ENCODE results near the gene MPRIP. TPM values are rescaled to one million over a fixed set of nuclear protein-coding genes. Genes with fewer than 3 reads are reported as not detected.

MPRIP gene
- total RNA-seq, 1 experiment from 2014 or later = 258 TPM

DNA sequence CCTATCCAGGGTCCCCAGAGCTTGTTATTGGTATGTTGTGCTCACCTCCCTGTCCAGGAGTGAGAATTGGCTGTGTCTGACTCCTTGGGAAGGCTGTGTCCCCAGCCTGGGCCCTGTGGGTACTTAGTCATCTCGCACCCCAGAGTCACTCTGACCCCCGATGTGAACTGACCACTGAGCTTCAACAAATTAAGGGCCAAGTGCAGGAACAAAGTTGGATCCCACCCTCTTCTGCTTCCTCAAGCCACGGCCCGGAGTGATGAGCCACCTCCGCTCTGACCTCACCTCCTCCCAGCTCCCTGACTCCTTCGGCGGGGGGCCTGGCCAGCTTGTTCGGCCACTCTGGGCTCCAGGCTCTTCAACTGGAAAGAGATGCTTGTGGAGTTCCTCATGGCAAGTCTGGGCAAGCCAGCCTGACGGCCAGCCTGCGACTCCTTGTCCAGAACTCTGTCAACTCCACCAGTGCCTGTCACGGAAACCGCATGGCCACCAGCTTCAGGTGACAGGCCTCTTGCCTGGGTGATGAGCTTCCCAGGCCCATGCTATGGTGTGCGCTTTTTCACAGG lies 22.3 kb upstream of the MPRIP start:
- H3K4me3 ChIP-seq (replicated peaks in 1 of 2; ENCODE audit: low read depth in 1 of 2, low read length in 2 of 2) = no peak overlapping the region
- peaks cover 71 to 78% of the 10 kb centered on the region in 2 experiments for H3K4me1 ChIP-seq (ENCODE audit: control insufficient read depth in 1 of 2, insufficient read depth in 2 of 2, low read length in 2 of 2)
- no peaks in the 10 kb centered on the region for H4K20me1 ChIP-seq (ENCODE audit: insufficient read depth)
- DNase-seq (ENCODE audit: low read depth, low spot score) (no peak), ATAC-seq (no peak)
- no peaks in the 10 kb centered on the region for H3K9me3 ChIP-seq (ENCODE audit: control insufficient read depth in 1 of 2, insufficient read depth in 1 of 2, low read depth in 1 of 2, low read length in 2 of 2)
- peak overlapping the region; percentile 9; the same call in 1 of the 2 replicates for H3K9ac ChIP-seq (ENCODE audit: low read length)
- peak overlapping the region; percentile 66; the same call in 1 of the 2 replicates for H3K27ac ChIP-seq (ENCODE audit: low read depth, low read length)
- ChIA-PET POLR2A (interaction anchor here (2.3 kb wide), 1 partner anchor 8 kb away, joined by 11 read pairs; no protein-coding TSS in a partner anchor), RAD21 (ENCODE audit: low non-redundant PET in 1 of 2, low total read pairs in 2 of 2, uncharacterized antibody in 2 of 2, unreplicated experiment in 2 of 2) (no interaction called here), CTCF (no interaction called here)
- no peak for TF ChIP-seq EZH2phosphoT487 (IDR thresholded peaks at IDR 0.05; ENCODE audit: borderline replicate concordance)
- TF ChIP-seq EGR1 (IDR thresholded peaks at IDR 0.05; ENCODE audit: low read depth) = no peak
- TF ChIP-seq POLR2A (IDR thresholded peaks at IDR 0.05; ENCODE audit: borderline replicate concordance, extremely low read depth, insufficient read depth, insufficient read length) = no peak
- no peak for TF ChIP-seq SIN3A (IDR thresholded peaks at IDR 0.05; ENCODE audit: low read depth)
- TF ChIP-seq CEBPB (IDR thresholded peaks at IDR 0.05; ENCODE audit: low read depth) = no peak
- TF ChIP-seq, protein P1, sequence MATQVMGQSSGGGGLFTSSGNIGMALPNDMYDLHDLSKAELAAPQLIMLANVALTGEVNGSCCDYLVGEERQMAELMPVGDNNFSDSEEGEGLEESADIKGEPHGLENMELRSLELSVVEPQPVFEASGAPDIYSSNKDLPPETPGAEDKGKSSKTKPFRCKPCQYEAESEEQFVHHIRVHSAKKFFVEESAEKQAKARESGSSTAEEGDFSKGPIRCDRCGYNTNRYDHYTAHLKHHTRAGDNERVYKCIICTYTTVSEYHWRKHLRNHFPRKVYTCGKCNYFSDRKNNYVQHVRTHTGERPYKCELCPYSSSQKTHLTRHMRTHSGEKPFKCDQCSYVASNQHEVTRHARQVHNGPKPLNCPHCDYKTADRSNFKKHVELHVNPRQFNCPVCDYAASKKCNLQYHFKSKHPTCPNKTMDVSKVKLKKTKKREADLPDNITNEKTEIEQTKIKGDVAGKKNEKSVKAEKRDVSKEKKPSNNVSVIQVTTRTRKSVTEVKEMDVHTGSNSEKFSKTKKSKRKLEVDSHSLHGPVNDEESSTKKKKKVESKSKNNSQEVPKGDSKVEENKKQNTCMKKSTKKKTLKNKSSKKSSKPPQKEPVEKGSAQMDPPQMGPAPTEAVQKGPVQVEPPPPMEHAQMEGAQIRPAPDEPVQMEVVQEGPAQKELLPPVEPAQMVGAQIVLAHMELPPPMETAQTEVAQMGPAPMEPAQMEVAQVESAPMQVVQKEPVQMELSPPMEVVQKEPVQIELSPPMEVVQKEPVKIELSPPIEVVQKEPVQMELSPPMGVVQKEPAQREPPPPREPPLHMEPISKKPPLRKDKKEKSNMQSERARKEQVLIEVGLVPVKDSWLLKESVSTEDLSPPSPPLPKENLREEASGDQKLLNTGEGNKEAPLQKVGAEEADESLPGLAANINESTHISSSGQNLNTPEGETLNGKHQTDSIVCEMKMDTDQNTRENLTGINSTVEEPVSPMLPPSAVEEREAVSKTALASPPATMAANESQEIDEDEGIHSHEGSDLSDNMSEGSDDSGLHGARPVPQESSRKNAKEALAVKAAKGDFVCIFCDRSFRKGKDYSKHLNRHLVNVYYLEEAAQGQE (IDR thresholded peaks at IDR 0.05; ENCODE audit: low read depth) = no peak
- no peak for TF ChIP-seq SP1 (IDR thresholded peaks at IDR 0.05; ENCODE audit: low read depth)
- TF ChIP-seq YY1 (IDR thresholded peaks at IDR 0.05; ENCODE audit: extremely low read depth, insufficient replicate concordance, low read depth, low read length) = no peak
- TF ChIP-seq, protein P2, sequence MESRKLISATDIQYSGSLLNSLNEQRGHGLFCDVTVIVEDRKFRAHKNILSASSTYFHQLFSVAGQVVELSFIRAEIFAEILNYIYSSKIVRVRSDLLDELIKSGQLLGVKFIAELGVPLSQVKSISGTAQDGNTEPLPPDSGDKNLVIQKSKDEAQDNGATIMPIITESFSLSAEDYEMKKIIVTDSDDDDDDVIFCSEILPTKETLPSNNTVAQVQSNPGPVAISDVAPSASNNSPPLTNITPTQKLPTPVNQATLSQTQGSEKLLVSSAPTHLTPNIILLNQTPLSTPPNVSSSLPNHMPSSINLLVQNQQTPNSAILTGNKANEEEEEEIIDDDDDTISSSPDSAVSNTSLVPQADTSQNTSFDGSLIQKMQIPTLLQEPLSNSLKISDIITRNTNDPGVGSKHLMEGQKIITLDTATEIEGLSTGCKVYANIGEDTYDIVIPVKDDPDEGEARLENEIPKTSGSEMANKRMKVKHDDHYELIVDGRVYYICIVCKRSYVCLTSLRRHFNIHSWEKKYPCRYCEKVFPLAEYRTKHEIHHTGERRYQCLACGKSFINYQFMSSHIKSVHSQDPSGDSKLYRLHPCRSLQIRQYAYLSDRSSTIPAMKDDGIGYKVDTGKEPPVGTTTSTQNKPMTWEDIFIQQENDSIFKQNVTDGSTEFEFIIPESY (IDR thresholded peaks at IDR 0.05; ENCODE audit: extremely low read depth, insufficient replicate concordance, low read length) = no peak
- TF ChIP-seq, protein P3, sequence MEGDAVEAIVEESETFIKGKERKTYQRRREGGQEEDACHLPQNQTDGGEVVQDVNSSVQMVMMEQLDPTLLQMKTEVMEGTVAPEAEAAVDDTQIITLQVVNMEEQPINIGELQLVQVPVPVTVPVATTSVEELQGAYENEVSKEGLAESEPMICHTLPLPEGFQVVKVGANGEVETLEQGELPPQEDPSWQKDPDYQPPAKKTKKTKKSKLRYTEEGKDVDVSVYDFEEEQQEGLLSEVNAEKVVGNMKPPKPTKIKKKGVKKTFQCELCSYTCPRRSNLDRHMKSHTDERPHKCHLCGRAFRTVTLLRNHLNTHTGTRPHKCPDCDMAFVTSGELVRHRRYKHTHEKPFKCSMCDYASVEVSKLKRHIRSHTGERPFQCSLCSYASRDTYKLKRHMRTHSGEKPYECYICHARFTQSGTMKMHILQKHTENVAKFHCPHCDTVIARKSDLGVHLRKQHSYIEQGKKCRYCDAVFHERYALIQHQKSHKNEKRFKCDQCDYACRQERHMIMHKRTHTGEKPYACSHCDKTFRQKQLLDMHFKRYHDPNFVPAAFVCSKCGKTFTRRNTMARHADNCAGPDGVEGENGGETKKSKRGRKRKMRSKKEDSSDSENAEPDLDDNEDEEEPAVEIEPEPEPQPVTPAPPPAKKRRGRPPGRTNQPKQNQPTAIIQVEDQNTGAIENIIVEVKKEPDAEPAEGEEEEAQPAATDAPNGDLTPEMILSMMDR (IDR thresholded peaks at IDR 0.05 in 2 of 3, conservative IDR thresholded peaks at IDR 0.05 in 1 of 3; ENCODE audit: borderline replicate concordance in 1 of 3, insufficient read depth in 1 of 3, low read depth in 2 of 3, low read length in 2 of 3) = no peak
- no peak for TF ChIP-seq SRF (IDR thresholded peaks at IDR 0.05; ENCODE audit: low read depth)
- no peak for TF ChIP-seq RAD21 (IDR thresholded peaks at IDR 0.05; ENCODE audit: low read depth)
- TF ChIP-seq, protein P4, sequence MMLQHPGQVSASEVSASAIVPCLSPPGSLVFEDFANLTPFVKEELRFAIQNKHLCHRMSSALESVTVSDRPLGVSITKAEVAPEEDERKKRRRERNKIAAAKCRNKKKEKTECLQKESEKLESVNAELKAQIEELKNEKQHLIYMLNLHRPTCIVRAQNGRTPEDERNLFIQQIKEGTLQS (IDR thresholded peaks at IDR 0.05) = no peak
- no peak for TF ChIP-seq ELF1 (IDR thresholded peaks at IDR 0.05; ENCODE audit: borderline replicate concordance, low read depth)
- TF ChIP-seq ZNF274 (IDR thresholded peaks at IDR 0.05; ENCODE audit: low read depth, low read length) = no peak
- no peak for TF ChIP-seq CBX3 (IDR thresholded peaks at IDR 0.05; ENCODE audit: low read depth)
- TF ChIP-seq TCF7L2 (IDR thresholded peaks at IDR 0.05; ENCODE audit: borderline replicate concordance, extremely low read depth, insufficient read depth, insufficient read length) = no peak
- no peaks in the 10 kb centered on the region for H3K79me2 ChIP-seq (ENCODE audit: insufficient read depth, low read length)
- H3K9me2 ChIP-seq (ENCODE audit: insufficient read depth) = no peaks in the 10 kb centered on the region
- H3K36me3 ChIP-seq (ENCODE audit: control insufficient read depth in 1 of 2, insufficient read depth in 2 of 2, low read length in 2 of 2) = no peaks in the 10 kb centered on the region
- H3K4me2 ChIP-seq (ENCODE audit: low read length) = peak overlapping the region; percentile 49
- no peaks in the 10 kb centered on the region for H3K27me3 ChIP-seq (ENCODE audit: insufficient read depth, low read length)
- intact Hi-C loops (cut with micrococcal nuclease) = no loop called here
- no peak overlapping the region for H2AFZ ChIP-seq (ENCODE audit: low read depth, low read length, poor library complexity, severe bottlenecking)
- BruUV-seq (replicated peaks) = no TSS peak
